ENCODE results near the gene GPR137B. TPM values are rescaled to one million over a fixed set of nuclear protein-coding genes. Genes with fewer than 3 reads are reported as not detected.
"Not testable (repeated sequence)": the region's sequence is repeated elsewhere in the genome, so short reads cannot be mapped to it uniquely, and the experiment has no call there.

Gene GPR137B
- total RNA-seq, 2 donors from 2014 or later: 5.1 to 10.1 TPM

DNA sequence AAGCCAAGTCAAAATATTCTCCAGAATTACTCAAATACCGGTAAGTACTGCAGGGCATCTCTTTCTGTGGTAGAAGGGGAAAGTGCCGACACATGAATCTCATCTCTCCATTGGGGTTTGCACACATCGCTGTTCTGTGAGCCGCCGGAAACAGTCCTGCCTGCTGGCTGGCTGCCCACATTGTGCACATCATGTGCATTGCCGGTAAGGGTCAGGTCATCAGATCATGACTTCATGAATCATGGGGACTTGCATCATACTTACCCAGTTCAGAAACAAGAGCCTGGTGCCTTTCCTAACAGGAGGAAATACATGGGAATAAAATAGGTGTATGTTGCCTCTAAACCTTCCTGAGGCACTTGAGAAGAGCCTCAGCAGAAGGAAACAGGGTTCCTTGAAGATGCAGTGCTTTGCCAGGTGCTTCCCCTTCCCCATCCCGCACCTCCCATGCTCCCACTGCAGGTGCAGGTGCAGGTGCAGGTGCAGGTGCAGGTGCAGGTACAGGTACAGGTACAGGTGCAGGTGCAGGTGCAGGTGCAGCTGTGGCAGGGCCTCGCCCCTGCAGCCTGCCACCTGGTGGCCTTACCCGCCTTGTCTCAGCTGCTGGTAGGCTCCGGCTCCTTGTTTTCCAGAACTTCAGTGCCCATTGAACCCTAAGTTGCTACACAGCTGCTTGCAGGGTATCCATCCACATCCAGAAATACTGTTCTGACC lies 26.5 kb downstream of the GPR137B start:
- Mint-ChIP-seq H3K9me3 (no peaks in the 10 kb centered on the region), H3K27ac (no peak overlapping the region), H3K27me3 (no peaks in the 10 kb centered on the region), H3K36me3 (ENCODE audit: low read depth) (peaks cover 22% of the 10 kb centered on the region), H3K4me3 (no peak overlapping the region), H3K4me1 (peaks cover 13% of the 10 kb centered on the region)
- peak; percentile 90 for ATAC-seq (replicated peaks)

DNA sequence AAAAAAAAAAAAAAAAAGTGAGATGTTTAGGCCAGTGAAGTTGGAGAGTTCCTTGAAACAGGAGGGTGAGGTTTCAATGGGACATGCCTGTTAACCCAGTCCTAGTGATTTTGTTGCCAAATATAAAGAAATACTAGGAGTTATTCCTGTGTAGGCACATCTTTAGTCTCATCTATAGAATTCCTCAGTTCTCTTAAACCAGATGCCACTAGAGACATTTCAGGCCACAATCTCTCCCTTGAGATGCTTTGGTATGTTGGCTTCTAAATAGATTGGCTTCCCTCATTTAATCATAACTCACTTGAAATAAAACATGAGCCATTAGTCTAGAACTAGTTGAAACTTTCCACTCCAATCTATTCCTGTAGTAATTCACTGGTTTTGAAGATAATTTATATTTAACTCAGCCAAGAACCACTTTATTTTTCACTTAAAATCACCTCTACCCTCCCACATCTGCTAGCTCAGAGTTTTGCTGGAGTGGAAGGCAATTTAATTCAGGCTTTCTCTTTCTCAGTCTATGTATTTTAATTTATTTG lies 29.8 kb downstream of the GPR137B start:
- no peak for ATAC-seq (replicated peaks)
- Mint-ChIP-seq H3K4me3 (no peak overlapping the region), H3K36me3 (ENCODE audit: low read depth) (peaks cover 18% of the 10 kb centered on the region), H3K27ac (no peak overlapping the region), H3K27me3 (no peaks in the 10 kb centered on the region), H3K4me1 (peaks cover 5% of the 10 kb centered on the region), H3K9me3 (no peaks in the 10 kb centered on the region)

DNA sequence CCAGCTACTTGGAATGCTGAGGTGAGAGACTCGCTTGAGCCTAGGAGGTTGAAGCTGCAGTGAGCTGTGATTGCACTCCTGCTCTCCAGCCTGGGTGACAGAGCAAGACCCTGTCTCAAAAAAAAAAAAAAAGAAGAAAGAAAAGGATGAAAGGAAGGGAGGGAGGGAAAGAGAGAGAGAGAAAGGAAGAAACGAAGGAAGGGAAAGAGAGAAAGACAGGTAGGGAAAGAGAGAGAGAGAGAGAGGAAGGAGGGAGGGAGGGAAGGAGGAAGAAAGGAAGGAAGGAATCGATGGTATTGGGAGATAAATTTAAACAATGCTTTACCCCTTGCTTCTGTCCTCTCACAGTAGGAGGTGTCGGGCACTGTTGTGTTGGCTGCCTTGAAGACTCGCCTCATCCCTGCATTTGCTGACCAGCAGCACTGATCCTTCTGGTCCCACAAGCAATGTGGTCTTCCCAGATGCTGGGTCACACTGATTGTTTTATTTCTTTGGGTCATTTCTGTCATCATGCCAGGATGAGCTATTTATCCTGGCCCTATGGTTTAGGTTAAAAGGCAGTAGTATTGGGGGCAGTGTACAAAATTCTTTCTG lies 30.9 kb downstream of the GPR137B start:
- peaks cover 5% of the 10 kb centered on the region for H3K4me1 Mint-ChIP-seq
- ATAC-seq (replicated peaks): no peak
- peaks cover 18% of the 10 kb centered on the region for H3K36me3 Mint-ChIP-seq (ENCODE audit: low read depth)
- H3K9me3 Mint-ChIP-seq: no peaks in the 10 kb centered on the region
- no peak overlapping the region for H3K27ac Mint-ChIP-seq
- H3K27me3 Mint-ChIP-seq: no peaks in the 10 kb centered on the region
- no peak overlapping the region for H3K4me3 Mint-ChIP-seq

DNA sequence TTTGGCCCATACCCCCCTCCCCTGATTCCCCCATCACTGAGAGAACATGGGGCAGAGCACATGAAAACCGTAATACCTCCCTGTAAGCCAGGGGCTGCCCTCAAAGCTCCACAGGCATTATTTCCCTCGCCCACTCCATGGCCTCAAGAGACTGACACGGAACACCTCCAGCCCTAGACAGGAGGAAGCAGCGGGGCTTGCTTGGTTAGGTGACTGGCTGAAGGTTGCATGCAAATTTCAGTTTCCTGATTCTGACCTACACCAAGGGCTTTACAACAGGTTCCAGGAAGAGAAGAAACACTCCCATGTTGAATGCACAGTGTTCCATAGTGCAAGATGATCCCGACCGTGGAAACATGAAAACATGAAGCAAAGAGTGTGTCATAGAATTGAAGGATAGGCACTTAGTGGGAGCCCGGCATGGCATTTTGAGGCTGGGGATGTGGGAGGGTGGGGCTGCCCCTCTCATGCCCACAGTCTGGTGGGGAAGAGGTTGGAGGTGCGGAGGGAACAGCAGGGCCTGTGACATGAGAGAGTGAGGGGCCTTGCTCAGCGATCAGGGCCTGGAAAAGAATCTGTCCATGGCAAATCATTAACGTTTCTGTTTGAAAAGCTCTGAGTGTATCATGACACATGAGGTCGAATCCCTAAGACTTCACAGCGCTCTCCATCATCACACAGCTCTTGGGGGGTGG lies 33.5 kb downstream of the GPR137B start:
- Mint-ChIP-seq H3K27ac (no peak overlapping the region), H3K4me1 (no peaks in the 10 kb centered on the region), H3K36me3 (ENCODE audit: low read depth) (peaks cover 25% of the 10 kb centered on the region), H3K9me3 (no peaks in the 10 kb centered on the region), H3K4me3 (no peak overlapping the region), H3K27me3 (no peaks in the 10 kb centered on the region)
- ATAC-seq (replicated peaks): no peak

DNA sequence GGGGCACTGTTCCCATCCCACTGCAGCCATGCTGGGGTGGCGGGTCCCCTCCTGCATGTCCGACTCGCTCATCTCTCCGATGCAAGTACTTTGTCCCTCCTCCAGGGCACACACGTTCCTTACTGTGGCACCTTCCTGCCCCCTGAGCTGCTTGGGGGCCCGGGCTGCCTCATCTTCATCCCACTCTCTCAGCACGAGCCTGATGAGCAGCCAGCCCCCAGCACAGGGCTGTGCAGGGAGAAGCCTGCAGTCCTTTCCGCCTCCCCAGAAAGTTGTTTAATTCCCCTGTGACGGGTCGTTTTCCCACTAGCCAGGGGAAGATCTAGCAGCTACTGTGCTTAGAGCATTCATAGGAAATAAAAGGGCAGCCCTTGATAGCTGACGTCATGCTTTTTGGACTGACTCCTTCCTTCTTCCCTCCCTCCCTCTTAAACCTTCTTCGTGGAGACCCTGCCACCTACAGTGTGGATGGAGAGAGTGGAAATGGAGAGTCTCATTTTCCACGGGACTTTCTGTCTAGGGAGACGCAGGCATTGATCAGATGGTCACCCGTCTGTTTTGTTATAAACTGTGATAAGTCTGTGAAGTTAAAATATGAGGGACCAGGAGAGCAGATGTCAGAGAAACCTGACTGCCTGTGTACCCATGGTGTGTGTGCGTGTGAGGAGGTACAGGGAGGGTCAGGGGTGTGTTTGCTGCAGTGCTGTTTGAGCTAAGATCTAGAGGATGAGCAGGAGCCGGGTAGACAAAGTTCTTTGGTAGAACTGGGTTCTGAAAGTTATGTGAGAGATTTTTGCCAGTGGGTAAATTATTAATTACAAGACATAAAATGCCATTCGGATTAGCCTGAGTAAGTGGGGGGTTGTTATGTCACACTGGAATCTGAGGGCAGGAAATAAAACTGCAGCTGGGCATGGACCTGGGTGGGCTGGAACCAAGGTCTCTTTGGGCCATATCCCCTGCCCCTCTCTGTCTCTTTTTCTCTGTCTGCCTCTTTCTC lies 34.3 kb downstream of the GPR137B start:
- H3K4me1 Mint-ChIP-seq: no peaks in the 10 kb centered on the region

DNA sequence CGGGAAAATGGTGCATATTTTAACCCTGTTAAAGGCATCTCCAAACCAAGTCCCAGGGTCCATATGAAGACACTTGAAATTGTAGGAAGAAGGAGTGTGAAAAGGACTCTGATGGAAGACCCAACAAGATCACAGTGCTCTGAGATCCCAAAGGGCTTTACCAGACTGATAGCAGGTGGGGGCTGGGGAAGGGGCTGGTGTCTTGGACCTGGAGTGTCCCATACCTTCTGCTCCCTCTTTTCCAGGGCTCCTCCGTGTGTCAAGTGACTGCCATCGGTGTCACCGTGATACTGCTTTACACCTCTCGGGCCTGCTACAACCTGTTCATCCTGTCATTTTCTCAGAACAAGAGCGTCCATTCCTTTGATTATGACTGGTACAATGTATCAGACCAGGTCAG lies 37.3 kb downstream of the GPR137B start:
- Mint-ChIP-seq H3K27ac (no peak overlapping the region), H3K36me3 (ENCODE audit: low read depth) (peaks cover 14% of the 10 kb centered on the region), H3K9me3 (no peaks in the 10 kb centered on the region), H3K4me3 (no peak overlapping the region), H3K4me1 (no peaks in the 10 kb centered on the region), H3K27me3 (no peaks in the 10 kb centered on the region)
- ATAC-seq (replicated peaks): no peak

More for the DNA sequence above, 34.3 kb downstream of the GPR137B start:
- H3K9me3 Mint-ChIP-seq: no peaks in the 10 kb centered on the region
- no peaks in the 10 kb centered on the region for H3K27me3 Mint-ChIP-seq
- H3K36me3 Mint-ChIP-seq (ENCODE audit: low read depth): peaks cover 19% of the 10 kb centered on the region
- H3K4me3 Mint-ChIP-seq: no peak overlapping the region
- no peak overlapping the region for H3K27ac Mint-ChIP-seq
- ATAC-seq (replicated peaks): no peak

DNA sequence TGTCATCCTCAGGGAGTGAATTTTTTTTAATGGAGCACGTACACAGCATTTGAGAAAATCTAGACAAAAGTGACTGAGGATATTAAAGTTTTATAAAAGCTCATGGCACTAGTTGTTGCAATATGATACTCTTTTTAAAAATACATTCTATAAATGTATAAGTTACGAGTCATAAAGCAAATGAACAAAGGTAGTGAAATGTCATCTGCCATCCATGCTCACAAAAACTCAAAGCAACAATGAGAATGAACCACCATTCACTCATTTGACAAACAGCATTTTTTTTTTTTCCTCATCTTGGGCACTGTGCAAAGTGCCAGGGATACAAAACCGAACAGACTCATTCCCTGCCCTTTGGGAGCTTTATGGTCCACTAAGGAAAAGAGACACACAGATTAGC lies 38.7 kb downstream of the GPR137B start:
- Mint-ChIP-seq H3K4me1 (no peaks in the 10 kb centered on the region), H3K9me3 (no peaks in the 10 kb centered on the region), H3K27ac (no peak overlapping the region), H3K27me3 (no peaks in the 10 kb centered on the region), H3K4me3 (no peak overlapping the region), H3K36me3 (ENCODE audit: low read depth) (peaks cover 26% of the 10 kb centered on the region)
- no peak for ATAC-seq (replicated peaks)

DNA sequence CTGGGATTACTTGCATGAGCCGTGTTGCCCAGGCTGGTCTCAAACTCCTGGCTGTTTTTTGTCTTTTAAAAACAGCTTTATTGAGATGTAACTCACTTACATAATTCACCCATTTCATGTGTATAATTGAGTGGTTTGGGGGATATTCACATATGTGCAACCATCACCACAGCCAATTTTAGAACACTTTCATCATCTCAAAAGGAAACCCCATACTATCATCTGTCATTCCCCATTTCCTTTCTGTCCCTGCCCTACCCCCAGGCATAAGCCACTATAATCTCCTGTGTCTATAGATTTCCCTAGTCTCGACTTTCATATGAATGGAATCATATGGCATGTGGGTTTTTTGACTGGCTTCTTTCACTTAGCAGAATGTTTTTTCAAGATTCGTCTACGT lies 43.3 kb downstream of the GPR137B start:
- no peak overlapping the region for H3K4me3 Mint-ChIP-seq
- no peaks in the 10 kb centered on the region for H3K4me1 Mint-ChIP-seq
- peaks cover 58% of the 10 kb centered on the region for H3K36me3 Mint-ChIP-seq (ENCODE audit: low read depth)
- H3K27ac Mint-ChIP-seq: no peak overlapping the region
- H3K9me3 Mint-ChIP-seq: peaks cover 8% of the 10 kb centered on the region
- no peaks in the 10 kb centered on the region for H3K27me3 Mint-ChIP-seq
- ATAC-seq (replicated peaks): peak; percentile 23

DNA sequence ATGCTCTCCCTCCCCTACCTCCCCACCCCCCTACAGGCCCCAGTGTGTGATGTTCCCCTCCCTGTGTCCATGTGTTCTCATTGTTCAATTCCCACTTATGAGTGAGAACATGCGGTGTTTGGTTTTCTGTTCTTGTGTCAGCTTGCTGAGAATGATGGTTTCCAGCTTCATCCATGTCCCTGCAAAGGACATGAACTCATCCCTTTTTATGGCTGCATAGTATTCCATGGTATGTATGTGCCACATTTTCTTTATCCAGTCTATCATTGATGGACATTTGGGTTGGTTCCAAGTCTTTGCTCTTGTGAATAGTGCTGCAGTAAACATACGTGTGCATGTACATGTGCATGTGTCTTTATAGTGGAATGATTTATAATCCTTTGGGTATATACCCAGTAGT lies 44.1 kb downstream of the GPR137B start:
- not testable (repeated sequence) for H3K4me3 Mint-ChIP-seq; H3K27ac Mint-ChIP-seq; H3K27me3 Mint-ChIP-seq; ATAC-seq (replicated peaks); H3K4me1 Mint-ChIP-seq
- peaks cover 13% of the 10 kb centered on the region for H3K9me3 Mint-ChIP-seq
- peaks cover 66% of the 10 kb centered on the region for H3K36me3 Mint-ChIP-seq (ENCODE audit: low read depth)

DNA sequence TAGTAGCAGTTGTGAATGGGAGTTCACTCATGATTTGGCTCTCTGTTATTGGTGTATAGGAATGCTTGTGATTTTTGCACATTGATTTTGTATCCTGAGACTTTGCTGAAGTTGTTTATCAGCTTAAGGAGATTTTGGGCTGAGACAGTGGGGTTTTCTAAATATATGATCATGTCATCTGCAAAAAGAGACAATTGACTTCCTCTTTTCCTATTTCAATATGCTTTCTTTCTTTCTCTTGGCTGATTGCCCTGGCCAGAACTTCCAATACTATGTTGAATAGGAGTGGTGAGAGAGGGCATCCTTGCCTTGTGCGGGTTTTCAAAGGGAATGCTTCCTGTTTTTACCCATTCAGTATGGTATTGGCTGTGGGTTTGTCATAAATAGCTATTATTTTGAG lies 45.7 kb downstream of the GPR137B start:
- ATAC-seq (replicated peaks); H3K27me3 Mint-ChIP-seq; H3K4me1 Mint-ChIP-seq; H3K4me3 Mint-ChIP-seq; H3K27ac Mint-ChIP-seq: not testable (repeated sequence)
- Mint-ChIP-seq H3K9me3 (peaks cover 13% of the 10 kb centered on the region), H3K36me3 (ENCODE audit: low read depth) (peaks cover 77% of the 10 kb centered on the region)

DNA sequence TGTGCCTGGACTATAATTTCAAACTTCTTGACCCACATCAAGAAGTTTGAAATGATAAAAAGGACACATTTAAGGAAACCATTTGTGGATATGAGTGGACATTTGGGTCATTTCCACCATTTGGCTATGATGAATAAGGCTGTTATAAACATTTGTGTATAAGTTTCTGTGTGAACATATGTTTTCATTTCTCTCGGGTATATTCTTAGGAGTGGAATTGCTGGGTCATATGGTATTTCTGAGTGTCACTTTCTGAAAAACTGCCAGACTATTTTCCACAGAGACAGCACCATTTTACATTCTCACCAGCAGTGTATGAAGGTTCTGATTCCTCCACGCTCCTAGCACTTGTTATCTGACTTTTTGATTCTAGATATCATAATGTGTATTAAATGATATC lies 50.8 kb downstream of the GPR137B start:
- Mint-ChIP-seq H3K9me3 (peaks cover 19% of the 10 kb centered on the region), H3K27ac (no peak overlapping the region), H3K36me3 (ENCODE audit: low read depth) (peaks cover 93% of the 10 kb centered on the region), H3K4me1 (no peaks in the 10 kb centered on the region), H3K27me3 (no peaks in the 10 kb centered on the region), H3K4me3 (no peak overlapping the region)
- ATAC-seq (replicated peaks): no peak

DNA sequence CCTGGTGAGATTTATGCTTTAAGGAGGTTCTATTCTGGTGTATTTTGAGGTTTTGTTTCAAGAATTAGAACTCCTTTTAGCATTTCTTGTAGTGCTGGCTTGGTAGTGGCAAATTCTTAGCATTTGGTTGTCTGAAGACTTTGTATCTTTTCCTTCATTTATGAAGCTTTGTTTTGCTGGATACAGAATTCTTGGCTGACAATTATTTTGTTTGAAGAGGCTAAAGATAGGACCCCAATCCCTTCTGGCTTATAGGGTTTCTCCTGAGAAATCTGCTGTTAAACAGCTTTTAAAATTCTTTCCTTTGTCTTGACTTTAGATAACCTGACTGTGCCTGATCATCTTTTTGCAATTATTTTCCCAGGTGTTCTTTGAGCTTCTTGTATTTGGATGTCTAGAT lies 58.6 kb downstream of the GPR137B start:
- peaks cover 93% of the 10 kb centered on the region for H3K36me3 Mint-ChIP-seq (ENCODE audit: low read depth)
- no peak overlapping the region for H3K4me3 Mint-ChIP-seq
- no peaks in the 10 kb centered on the region for H3K27me3 Mint-ChIP-seq
- H3K4me1 Mint-ChIP-seq: no peaks in the 10 kb centered on the region
- no peak overlapping the region for H3K27ac Mint-ChIP-seq
- H3K9me3 Mint-ChIP-seq: peaks cover 35% of the 10 kb centered on the region
- ATAC-seq (replicated peaks): no peak

DNA sequence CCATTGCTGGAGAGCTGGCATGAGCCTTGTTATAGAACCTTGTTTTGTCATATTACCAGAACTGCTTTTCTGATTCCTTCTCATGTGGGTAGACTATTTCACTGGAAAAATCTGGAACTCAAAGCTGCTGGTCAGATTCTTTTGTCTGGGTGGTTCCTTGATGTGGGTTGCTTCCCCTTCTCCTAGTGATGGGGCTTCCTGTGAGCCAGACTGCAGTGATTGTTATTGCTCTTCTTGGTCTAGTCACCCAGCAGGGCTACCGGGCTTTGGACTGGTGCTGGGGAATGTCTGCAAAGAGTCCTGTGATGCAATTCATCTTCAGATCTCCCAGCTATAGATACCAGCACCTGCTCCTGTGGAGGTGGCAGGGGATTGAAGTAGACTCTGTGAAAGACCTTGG lies 59.4 kb downstream of the GPR137B start:
- Mint-ChIP-seq H3K27me3 (no peaks in the 10 kb centered on the region), H3K9me3 (peaks cover 35% of the 10 kb centered on the region), H3K4me3 (no peak overlapping the region), H3K4me1 (no peaks in the 10 kb centered on the region), H3K27ac (no peak overlapping the region), H3K36me3 (ENCODE audit: low read depth) (peaks cover 95% of the 10 kb centered on the region)
- ATAC-seq (replicated peaks): no peak

DNA sequence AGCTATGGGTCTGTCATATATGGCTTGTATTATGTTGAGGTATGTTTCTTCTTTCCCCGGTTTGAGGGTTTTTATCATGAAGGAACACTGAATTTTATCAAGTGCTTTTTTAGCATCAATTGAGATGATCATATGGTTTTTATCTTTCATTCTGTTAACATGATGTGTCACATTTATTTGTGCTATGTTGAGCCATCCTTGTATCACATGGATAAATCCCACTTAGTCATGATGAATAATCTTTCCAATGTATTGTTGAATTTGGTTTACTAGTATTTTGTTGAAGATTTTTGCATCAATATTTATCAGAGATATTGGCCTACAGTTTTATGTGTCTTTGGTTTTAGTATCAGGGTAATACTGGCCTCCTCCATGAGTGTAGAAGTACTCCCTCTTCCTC lies 61.7 kb downstream of the GPR137B start:
- Mint-ChIP-seq H3K9me3 (peaks cover 24% of the 10 kb centered on the region), H3K4me1 (no peaks in the 10 kb centered on the region)
- ATAC-seq (replicated peaks): no peak

More for the DNA sequence above, 61.7 kb downstream of the GPR137B start:
- H3K27ac Mint-ChIP-seq: peak overlapping the region; percentile 22
- peaks cover 93% of the 10 kb centered on the region for H3K36me3 Mint-ChIP-seq (ENCODE audit: low read depth)
- no peak overlapping the region for H3K4me3 Mint-ChIP-seq
- H3K27me3 Mint-ChIP-seq: no peaks in the 10 kb centered on the region
